Mucosa of descending colon (tissue), 3 donors: ENCODE results near the gene LARGE1. TPM values are rescaled to one million over a fixed set of nuclear protein-coding genes. Genes with fewer than 3 reads are reported as not detected.

Source experiments
- ATAC-seq: fragments of 200-7000 bp; cut with Tn5 transposase; one replicate; pipeline ENCODE4 v1.9.1; 2020; ENCODE audit warnings: mild to moderate bottlenecking, moderate library complexity
- DNase-seq, 3 donors: peaks; one replicate each; pipeline ENCODE4 v3.0.0-alpha.2; 2020
- H3K36me3 ChIP-seq: fragments of 200-600 bp; one replicate; pipeline ENCODE4 v1.8.0; 2021; ENCODE audit warnings: low read depth, mild to moderate bottlenecking
- H3K4me1 ChIP-seq: fragments of 200-600 bp; one replicate; pipeline ENCODE4 v1.8.0; 2021; ENCODE audit warnings: low read depth, mild to moderate bottlenecking
- H3K4me3 ChIP-seq: fragments of 200-600 bp; one replicate; pipeline ENCODE4 v1.8.0; 2021; ENCODE audit warnings: mild to moderate bottlenecking
- H3K9me3 ChIP-seq: fragments of 200-600 bp; one replicate; pipeline ENCODE4 v1.8.0; 2021; ENCODE audit warnings: mild to moderate bottlenecking
- CTCF ChIP-seq: fragments of 200-600 bp; IDR thresholded peaks from one replicate; pipeline ENCODE4 v1.8.0; 2022; ENCODE audit warnings: antibody characterized with exemption, mild to moderate bottlenecking
- intact Hi-C, 2 donors: fragments of 100-400 bp; cut with DNase I in 1 of 2; cut with micrococcal nuclease in 1 of 2; formaldehyde crosslinking; loops; one replicate each; pipeline versions ENCODE4 v1.11.0 to v1.11.1; 2022; cut with DNase I, micrococcal nuclease
- total RNA-seq, 3 donors: library from RNA; stranded (reverse); fragmentation: NEBNext Ultra II Directional in 2 of 3; extraction: Animal tissue kit (Norgen Biotek cat#: 25700) in 2 of 3; gene quantifications; one replicate each; pipeline versions ENCODE4 v1.2.1 to v1.2.4, GENCODE V29; 2021 to 2023
- donor health status: DM: no; HTN: no; CAD: no; lungs with moderate emphysema.
- donor health status: DM: no; HTN: no; CAD: no.
- donor health status: DM: no; HTN: yes; CAD: no.

The LARGE1 gene
- total RNA-seq, 3 donors from 2014 or later, result 29.3 to 93.8 (median 67.7) TPM

- Histone ChIP-seq H3K36me3 (no peaks in the 10 kb centered on the region), H3K9me3 (no peaks in the 10 kb centered on the region), H3K4me1 (no peaks in the 10 kb centered on the region), H3K4me3 (no peak overlapping the region)
- DNase-seq (no peak), ATAC-seq (no peak)
- TF ChIP-seq CTCF, result no peak
- intact Hi-C loops, result no loop called here
Measured at GRCh38 chr22:33771136-33771535, 149.1 kb downstream of the LARGE1 start.

- Histone ChIP-seq H3K36me3 (no peaks in the 10 kb centered on the region), H3K4me3 (no peak overlapping the region), H3K9me3 (no peaks in the 10 kb centered on the region), H3K4me1 (no peaks in the 10 kb centered on the region)
- DNase-seq, result no peak
- no peak for TF ChIP-seq CTCF
- intact Hi-C loops, result no loop called here
- no peak for ATAC-seq
Measured at GRCh38 chr22:33770723-33771122, 149.6 kb downstream of the LARGE1 start.

- DNase-seq (no peak), ATAC-seq (no peak)
- no peaks in the 10 kb centered on the region for H3K36me3 ChIP-seq
- no peaks in the 10 kb centered on the region for H3K4me1 ChIP-seq
- no peak for TF ChIP-seq CTCF
- H3K9me3 ChIP-seq, result no peaks in the 10 kb centered on the region
- intact Hi-C loops, result no loop called here
- no peak overlapping the region for H3K4me3 ChIP-seq
Measured at GRCh38 chr22:33766091-33766490, 154.2 kb downstream of the LARGE1 start.

- Histone ChIP-seq H3K4me3 (no peak overlapping the region), H3K36me3 (no peaks in the 10 kb centered on the region), H3K4me1 (no peaks in the 10 kb centered on the region), H3K9me3 (no peaks in the 10 kb centered on the region)
- ATAC-seq, result no peak
- intact Hi-C loops, result no loop called here
- DNase-seq, result no peak
- no peak for TF ChIP-seq CTCF
Measured at GRCh38 chr22:33758961-33759360, 161.3 kb downstream of the LARGE1 start.

GRCh38 chr22:33757802-33758483, 162.3 kb downstream of the LARGE1 start:
- intact Hi-C loops, result no loop called here
- Histone ChIP-seq H3K9me3 (no peaks in the 10 kb centered on the region), H3K4me1 (no peaks in the 10 kb centered on the region), H3K36me3 (no peaks in the 10 kb centered on the region), H3K4me3 (no peak overlapping the region)
- no peak for TF ChIP-seq CTCF
- DNase-seq (no peak), ATAC-seq (no peak)
